ENCODE results near the gene PRUNE2.

DNA sequence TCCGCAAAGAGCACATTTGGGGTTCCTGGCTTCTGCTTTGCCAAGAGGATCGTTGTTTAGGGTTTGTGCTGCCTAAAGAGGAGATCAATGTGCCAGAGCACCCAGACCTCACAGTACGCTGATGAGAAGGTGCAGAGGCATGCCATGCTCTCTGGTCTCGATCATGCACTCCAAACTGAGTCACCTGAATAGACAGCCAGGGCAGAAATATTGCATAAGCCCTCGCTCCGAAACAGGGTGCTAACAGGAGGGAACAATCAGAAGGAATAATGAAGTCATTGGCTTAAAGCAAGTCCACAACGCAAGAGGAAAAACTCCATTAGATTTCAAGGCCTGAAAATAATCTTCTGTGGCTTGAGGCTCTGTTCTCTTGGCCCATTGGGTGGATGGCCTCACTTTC lies 322.7 kb downstream of the PRUNE2 start:
- TF ChIP-seq, protein P1, sequence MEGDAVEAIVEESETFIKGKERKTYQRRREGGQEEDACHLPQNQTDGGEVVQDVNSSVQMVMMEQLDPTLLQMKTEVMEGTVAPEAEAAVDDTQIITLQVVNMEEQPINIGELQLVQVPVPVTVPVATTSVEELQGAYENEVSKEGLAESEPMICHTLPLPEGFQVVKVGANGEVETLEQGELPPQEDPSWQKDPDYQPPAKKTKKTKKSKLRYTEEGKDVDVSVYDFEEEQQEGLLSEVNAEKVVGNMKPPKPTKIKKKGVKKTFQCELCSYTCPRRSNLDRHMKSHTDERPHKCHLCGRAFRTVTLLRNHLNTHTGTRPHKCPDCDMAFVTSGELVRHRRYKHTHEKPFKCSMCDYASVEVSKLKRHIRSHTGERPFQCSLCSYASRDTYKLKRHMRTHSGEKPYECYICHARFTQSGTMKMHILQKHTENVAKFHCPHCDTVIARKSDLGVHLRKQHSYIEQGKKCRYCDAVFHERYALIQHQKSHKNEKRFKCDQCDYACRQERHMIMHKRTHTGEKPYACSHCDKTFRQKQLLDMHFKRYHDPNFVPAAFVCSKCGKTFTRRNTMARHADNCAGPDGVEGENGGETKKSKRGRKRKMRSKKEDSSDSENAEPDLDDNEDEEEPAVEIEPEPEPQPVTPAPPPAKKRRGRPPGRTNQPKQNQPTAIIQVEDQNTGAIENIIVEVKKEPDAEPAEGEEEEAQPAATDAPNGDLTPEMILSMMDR (IDR thresholded peaks at IDR 0.05; ENCODE audit: borderline replicate concordance, extremely low read depth, low read length, poor library complexity, severe bottlenecking), result no peak
- TF ChIP-seq EZH2 (IDR thresholded peaks at IDR 0.05; ENCODE audit: borderline replicate concordance, low read depth, low read length, severe bottlenecking), result no peak
